Fibroblast of the aortic adventitia (primary cell): ENCODE results near the gene CDH13. TPM values are rescaled to one million over a fixed set of nuclear protein-coding genes. Genes with fewer than 3 reads are reported as not detected.

ENCODE experiments used
- DNase-seq: peaks from one replicate; pipeline ENCODE4 v3.0.0-alpha.2; 2010; ENCODE audit warnings: low read depth
- H3K4me3 ChIP-seq: 2 replicates; pipeline ENCODE4 v1.5.1; 2011; ENCODE audit warnings: low read depth, mild to moderate bottlenecking, control low read depth, low read length, moderate library complexity
- total RNA-seq: library from RNA; depleted of rRNA; stranded (reverse); fragments of >200 nt; gene quantifications from 2 replicates; pipeline ENCODE4 v1.2.3, GENCODE V29; 2012; ENCODE audit warnings: low replicate concordance
- TF ChIP-seq, protein P1 (sequence below): IDR thresholded peaks from 2 replicates; pipeline ENCODE4 v1.5.1; 2011; ENCODE audit warnings: mild to moderate bottlenecking, low read length, control low read depth, inconsistent platforms; ENCODE audit not compliant: insufficient read depth

Gene CDH13
- total RNA-seq, 1 donor, result 55.7 TPM

- TF ChIP-seq, protein P1, sequence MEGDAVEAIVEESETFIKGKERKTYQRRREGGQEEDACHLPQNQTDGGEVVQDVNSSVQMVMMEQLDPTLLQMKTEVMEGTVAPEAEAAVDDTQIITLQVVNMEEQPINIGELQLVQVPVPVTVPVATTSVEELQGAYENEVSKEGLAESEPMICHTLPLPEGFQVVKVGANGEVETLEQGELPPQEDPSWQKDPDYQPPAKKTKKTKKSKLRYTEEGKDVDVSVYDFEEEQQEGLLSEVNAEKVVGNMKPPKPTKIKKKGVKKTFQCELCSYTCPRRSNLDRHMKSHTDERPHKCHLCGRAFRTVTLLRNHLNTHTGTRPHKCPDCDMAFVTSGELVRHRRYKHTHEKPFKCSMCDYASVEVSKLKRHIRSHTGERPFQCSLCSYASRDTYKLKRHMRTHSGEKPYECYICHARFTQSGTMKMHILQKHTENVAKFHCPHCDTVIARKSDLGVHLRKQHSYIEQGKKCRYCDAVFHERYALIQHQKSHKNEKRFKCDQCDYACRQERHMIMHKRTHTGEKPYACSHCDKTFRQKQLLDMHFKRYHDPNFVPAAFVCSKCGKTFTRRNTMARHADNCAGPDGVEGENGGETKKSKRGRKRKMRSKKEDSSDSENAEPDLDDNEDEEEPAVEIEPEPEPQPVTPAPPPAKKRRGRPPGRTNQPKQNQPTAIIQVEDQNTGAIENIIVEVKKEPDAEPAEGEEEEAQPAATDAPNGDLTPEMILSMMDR, result no peak
- H3K4me3 ChIP-seq, result no peak overlapping the region
- no peak for DNase-seq
Measured at GRCh38 chr16:82649766-82650165, 23.0 kb downstream of the CDH13 start.

DNA sequence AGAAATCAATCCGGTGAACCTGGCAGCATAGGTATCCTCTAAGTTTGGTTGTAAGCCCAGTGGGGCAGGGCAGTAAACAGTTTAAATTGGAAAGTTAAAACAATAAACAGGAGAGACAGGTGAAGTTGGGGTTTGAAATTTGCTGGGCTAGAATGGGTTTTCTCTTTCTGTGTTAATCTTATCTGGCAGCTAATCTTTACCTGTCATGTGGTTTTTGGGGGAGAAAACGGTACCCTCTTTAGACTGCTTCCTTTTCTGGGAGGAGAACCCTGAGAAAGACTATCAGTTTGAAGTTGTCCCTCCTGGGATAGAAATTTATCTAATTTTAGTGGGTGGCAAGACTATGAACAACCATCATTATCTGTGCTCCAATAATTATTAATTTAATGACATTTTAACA, 24.0 kb downstream of the CDH13 start:
- DNase-seq, result no peak
- no peak overlapping the region for H3K4me3 ChIP-seq
- TF ChIP-seq, protein P1, result no peak

- DNase-seq, result no peak
- TF ChIP-seq, protein P1, result no peak
- no peak overlapping the region for H3K4me3 ChIP-seq
Measured at GRCh38 chr16:82651921-82652601, 25.3 kb downstream of the CDH13 start.

- no peak for DNase-seq
- no peak overlapping the region for H3K4me3 ChIP-seq
- TF ChIP-seq, protein P1, result no peak
Measured at GRCh38 chr16:82652826-82653225, 26.1 kb downstream of the CDH13 start.

DNA sequence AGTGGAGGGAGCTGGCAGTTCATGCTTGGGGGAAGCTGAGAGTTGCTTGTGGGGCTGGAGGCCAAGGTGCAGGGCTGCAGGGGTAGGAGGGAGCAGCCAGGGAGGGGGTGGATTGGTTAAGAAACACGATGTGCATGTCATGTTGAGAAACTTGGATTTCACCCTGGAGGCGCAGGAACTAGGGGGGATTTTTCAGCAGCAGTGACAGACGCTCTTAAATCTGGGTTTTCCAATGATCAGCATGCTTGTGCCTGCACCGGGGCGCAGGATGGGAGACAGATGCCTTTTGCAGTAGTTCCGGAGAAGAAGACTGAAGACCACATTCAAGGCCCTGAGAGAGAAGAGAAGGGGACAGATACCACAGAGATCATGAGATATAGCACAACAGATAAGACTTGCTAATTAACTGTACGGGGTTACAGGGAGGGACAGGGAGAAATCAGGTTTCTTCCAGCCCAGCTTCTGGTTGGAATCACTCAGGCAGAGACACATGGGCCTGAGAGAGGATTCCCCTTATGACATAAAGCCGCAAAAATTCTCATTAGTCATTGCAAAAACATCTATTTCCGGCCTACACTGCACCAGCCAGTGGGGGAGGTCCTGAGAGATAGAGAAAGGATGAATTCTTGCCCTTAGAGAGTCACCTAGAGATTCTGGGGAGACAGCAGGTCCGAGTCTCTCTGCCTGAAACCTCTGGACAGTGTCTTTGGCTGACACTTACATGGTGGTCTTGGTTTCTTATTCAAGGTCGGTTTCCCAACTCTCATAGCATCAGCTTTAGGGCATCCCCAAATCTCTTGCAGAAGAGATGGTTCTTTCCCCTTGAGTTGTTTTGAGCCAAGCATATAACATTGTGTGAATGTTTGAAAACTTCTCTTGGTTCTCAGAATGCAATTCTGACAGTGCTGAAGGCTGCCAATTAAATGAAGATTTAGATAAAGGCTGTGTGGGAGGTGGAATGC, 27.1 kb downstream of the CDH13 start:
- TF ChIP-seq, protein P1, result no peak
- H3K4me3 ChIP-seq, result no peak overlapping the region
- peak; percentile 87 for DNase-seq

DNA sequence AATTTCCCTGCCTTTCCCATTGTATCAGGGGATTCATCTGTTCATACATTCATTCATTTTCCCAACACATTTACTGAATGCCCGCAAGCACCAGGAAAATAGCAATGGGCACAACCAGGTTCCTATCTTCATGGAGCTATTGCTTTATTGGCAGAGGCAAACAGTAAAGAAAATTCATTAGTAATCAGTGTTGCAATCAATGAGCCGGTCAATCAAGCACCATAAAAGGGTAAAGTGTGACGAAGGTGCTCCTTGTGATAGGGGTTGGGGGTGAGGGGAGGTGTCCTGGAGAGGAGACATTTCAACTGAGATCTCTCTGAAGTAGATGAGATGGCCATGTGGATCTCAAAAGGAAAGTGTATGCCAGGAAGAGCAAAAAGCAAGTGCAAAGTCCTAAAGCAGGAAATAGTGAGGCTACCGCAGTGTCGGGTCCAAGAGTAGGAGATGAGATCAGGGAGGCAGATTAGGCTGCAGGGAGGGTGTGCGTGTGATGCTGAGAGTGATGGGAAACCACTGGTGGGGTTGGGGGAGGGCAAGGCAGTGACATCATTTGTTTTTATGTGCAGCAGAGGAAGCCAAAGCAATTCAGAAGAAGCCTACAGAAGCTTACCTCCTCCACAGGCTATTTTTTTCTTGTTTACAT, 28.4 kb downstream of the CDH13 start:
- DNase-seq, result peak; percentile 83
- no peak overlapping the region for H3K4me3 ChIP-seq
- TF ChIP-seq, protein P1, result no peak
